Kidney (tissue), 14 donors: ENCODE results near the gene PDE8A. TPM values are rescaled to one million over a fixed set of nuclear protein-coding genes. Genes with fewer than 3 reads are reported as not detected.

ENCODE experiments used
- DNase-seq, 5 donors: peaks; one replicate each; pipeline ENCODE4 v3.0.0-alpha.2; 2013 to 2020
- FAIRE-seq: peaks from 2 replicates; lab custom pipeline; 2012; peaks lifted over from hg19 to GRCh38; lab: Jason Lieb, UNC
- H3K27ac ChIP-seq, 2 donors: one replicate each; pipeline ENCODE4 v1.7.0; 2013; ENCODE audit warnings: low read depth in 2 of 2, low read length in 2 of 2, inconsistent platforms in 1 of 2
- H3K27me3 ChIP-seq: one replicate; pipeline ENCODE4 v1.7.1; 2013; ENCODE audit warnings: low read length, inconsistent platforms; ENCODE audit not compliant: control insufficient read depth, insufficient read depth
- H3K36me3 ChIP-seq, 3 donors: one replicate each; pipeline versions ENCODE4 v1.7.0 to v1.7.1; 2013; ENCODE audit warnings: low read length in 3 of 3, control low read depth in 1 of 3, inconsistent platforms in 1 of 3; ENCODE audit not compliant: insufficient read depth in 3 of 3, control insufficient read depth in 2 of 3
- H3K4me1 ChIP-seq, 3 donors: one replicate each; pipeline versions ENCODE4 v1.7.0 to v1.7.1; 2013; ENCODE audit warnings: low read length in 3 of 3, inconsistent platforms in 1 of 3, low read depth in 1 of 3; ENCODE audit not compliant: control insufficient read depth in 2 of 3, insufficient read depth in 2 of 3
- H3K4me3 ChIP-seq, 3 donors: one replicate each; pipeline versions ENCODE4 v1.7.0 to v1.8.1; 2013; ENCODE audit warnings: low read length in 3 of 3, control low read depth in 1 of 3, inconsistent platforms in 1 of 3
- H3K9ac ChIP-seq, 3 donors: one replicate each; pipeline versions ENCODE4 v1.7.0 to v1.7.1; 2013; ENCODE audit warnings: low read length in 3 of 3, control low read depth in 1 of 3, inconsistent platforms in 1 of 3
- H3K9me3 ChIP-seq, 3 donors: one replicate each; pipeline versions ENCODE4 v1.7.0 to v1.7.1; 2013; ENCODE audit warnings: low read length in 3 of 3, control low read depth in 1 of 3, inconsistent platforms in 1 of 3; ENCODE audit not compliant: control insufficient read depth in 2 of 3, insufficient read depth in 1 of 3
- CTCF ChIP-seq: IDR thresholded peaks from 3 replicates; pipeline ENCODE4 v1.5.1; 2012; ENCODE audit warnings: mild to moderate bottlenecking, moderate library complexity, borderline replicate concordance; ENCODE audit not compliant: insufficient read depth; ENCODE audit errors: extremely low read depth
- intact Hi-C: fragments of 100-400 bp; cut with DNase I; formaldehyde crosslinking; loops from one replicate; pipeline ENCODE4 v1.11.1; 2022
- polyA plus RNA-seq: library from polyadenylated mRNA; stranded (reverse); fragments of 350-450 nt; fragmentation: Illumina TruSeq; extraction: RNeasy Lipid Tissue Mini Kit (QIAGEN cat#74804); gene quantifications from one replicate; pipeline ENCODE4 v1.2.3, GENCODE V29; 2014; ENCODE audit warnings: low read depth, low replicate concordance; ENCODE audit not compliant: insufficient read depth
- total RNA-seq: library from RNA; stranded (reverse); fragmentation: NEBNext Ultra II Directional; extraction: Animal tissue kit (Norgen Biotek cat#: 25700); gene quantifications from one replicate; pipeline ENCODE4 v1.2.1, GENCODE V29; 2021
- donor health status: control.
- donor health status: control.
- donor health status: control.
- donor health status: control.
- donor health status: control.
- donor health status: DM: yes; HTN: yes; CAD: no.
- donor health status: Normal renal cell carcinoma (clear cell type).

The PDE8A gene
- total and polyA plus RNA-seq, 2 donors from 2014 or later: 20.3 to 37.5 TPM

- H3K27ac ChIP-seq: peak overlapping the region; percentile 77 to 86
- peak; percentile 78 for FAIRE-seq
- intact Hi-C loops: no loop called here
Measured at GRCh38 chr15:85030301-85030929, 48.8 kb downstream of the PDE8A start.

DNA sequence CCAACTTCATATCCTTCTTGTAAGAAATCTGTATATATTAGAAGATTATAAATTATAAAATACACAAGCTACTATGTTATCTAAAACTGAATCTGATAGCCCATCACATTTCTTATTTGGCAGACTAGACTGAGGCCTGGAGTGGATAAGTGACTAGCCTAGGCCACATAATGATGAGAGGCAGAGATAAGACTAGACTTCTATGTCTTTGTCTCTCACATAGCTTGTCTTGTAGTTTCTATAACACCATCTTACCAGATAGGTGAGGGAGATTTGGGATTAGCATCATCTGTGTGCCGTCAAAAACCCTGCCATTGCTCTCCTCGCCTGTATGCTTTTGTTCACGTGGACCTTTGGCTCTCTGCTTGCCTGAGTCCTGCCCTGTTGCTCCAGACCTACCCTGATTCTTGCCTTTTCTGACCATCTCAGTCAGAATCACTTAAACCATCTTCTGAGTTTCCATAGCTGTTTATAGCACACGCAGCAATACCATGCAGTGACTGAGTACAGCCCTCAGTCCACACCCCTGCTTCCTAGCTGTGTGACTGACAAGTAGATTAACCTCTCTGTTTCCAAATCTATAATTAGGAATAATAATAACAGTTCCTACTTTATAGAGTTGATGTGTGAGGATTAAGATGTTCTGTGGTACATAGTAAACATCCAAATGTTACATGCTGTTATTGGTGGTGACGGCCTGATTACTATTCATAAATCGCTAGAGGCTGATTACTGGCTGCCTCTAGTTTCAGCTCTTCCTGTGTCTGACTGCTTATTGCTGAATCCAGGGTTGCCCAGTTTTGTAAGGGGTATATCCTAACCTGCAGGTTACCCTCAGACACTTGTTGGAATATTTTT lies 49.7 kb downstream of the PDE8A start:
- Histone ChIP-seq H3K27me3 (no peaks in the 10 kb centered on the region), H3K36me3 (no peaks in the 10 kb centered on the region), H3K4me3 (peak overlapping the region in 1 of 3 donors; percentile 32), H3K9me3 (no peaks in the 10 kb centered on the region), H3K27ac (peak overlapping the region; percentile 27 to 72), H3K9ac (no peak overlapping the region), H3K4me1 (peaks cover 11 to 48% (median 39%) of the 10 kb centered on the region in 3 donors)
- FAIRE-seq (no peak), DNase-seq (no peak)
- TF ChIP-seq CTCF: no peak
- intact Hi-C loops: no loop called here

More at GRCh38 chr15:85030301-85030929, 48.8 kb downstream of the PDE8A start:
- no peak for TF ChIP-seq CTCF
- Histone ChIP-seq H3K9me3 (no peaks in the 10 kb centered on the region), H3K4me1 (peaks cover 11 to 48% (median 44%) of the 10 kb centered on the region in 3 donors), H3K27me3 (no peaks in the 10 kb centered on the region), H3K9ac (peak overlapping the region in 1 of 3 donors; percentile 24), H3K36me3 (no peaks in the 10 kb centered on the region), H3K4me3 (peak overlapping the region in 1 of 3 donors; percentile 10)
- DNase-seq: no peak

DNA sequence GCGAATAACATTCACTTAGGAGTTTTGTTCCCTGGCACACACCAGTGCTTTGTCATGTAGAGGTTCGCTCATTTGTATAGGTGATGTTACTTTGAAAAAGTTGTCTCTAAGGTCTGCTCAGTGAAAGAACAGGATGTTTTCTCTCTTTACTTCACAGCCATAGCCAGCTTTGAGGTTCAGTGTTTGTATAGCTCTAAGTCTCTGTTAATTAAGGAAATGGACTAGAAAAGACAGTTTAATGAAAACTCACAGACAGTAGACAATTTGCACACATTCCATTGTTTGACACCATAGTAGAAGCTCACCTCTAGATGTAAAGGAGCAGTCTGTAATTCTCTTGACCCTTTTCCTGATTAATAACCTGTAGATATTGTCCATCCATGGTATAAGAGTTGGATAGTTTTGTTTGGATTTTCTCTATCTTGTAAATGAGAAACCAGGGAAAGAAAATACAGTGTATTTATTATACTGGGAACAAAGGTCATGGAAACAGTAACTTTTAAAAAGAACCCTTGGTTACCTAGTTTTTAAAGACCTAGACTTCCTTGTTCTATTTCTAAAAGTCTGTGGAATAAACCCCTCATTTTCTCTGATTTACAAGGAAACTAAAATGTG lies 50.4 kb downstream of the PDE8A start:
- H3K27me3 ChIP-seq: no peaks in the 10 kb centered on the region
- H3K9me3 ChIP-seq: no peaks in the 10 kb centered on the region
- peak overlapping the region in 1 of 3 donors; percentile 9 for H3K9ac ChIP-seq
- H3K27ac ChIP-seq: peak overlapping the region; percentile 27 to 72
- peak overlapping the region in 1 of 3 donors; percentile 32 for H3K4me3 ChIP-seq
- DNase-seq (no peak), FAIRE-seq (peak; percentile 32)
- no peak for TF ChIP-seq CTCF
- H3K4me1 ChIP-seq: peaks cover 11 to 45% (median 38%) of the 10 kb centered on the region in 3 donors
- intact Hi-C loops: no loop called here
- no peaks in the 10 kb centered on the region for H3K36me3 ChIP-seq
